CD4-positive, alpha-beta T cell (primary cell): ENCODE measurements around the gene DOCK2. TPM values are rescaled to one million over a fixed set of nuclear protein-coding genes. Genes with fewer than 3 reads are reported as not detected.

Experiments used
- ATAC-seq: fragments of 200-7000 bp; cut with Tn5 transposase; one replicate; pipeline ENCODE4 v1.10.0; 2022; ENCODE audit warnings: mild to moderate bottlenecking; ENCODE audit not compliant: poor library complexity
- CTCF ChIA-PET: fragments of 350-600 bp; sonication (Branson Sonifier 250); formaldehyde crosslinking; loops from one replicate; lab custom pipeline; 2021; ENCODE audit warnings: antibody characterized with exemption, inconsistent platforms; lab: Charles Lee
- POLR2A ChIA-PET: fragments of 350-600 bp; sonication (Branson Sonifier 250); formaldehyde crosslinking; loops from one replicate; lab custom pipeline; 2021; ENCODE audit warnings: antibody characterized with exemption, inconsistent platforms; lab: Charles Lee
- DNase-seq, 14 experiments: peaks; one replicate each; pipeline ENCODE4 v3.0.0-alpha.2; 2013 to 2020; ENCODE audit warnings: mixed read lengths in 2 of 14
- H3K27ac ChIP-seq, 2 donors: one replicate each; pipeline versions ENCODE4 v1.5.1 to v1.7.0; 2013; ENCODE audit warnings: low read length in 2 of 2, low read depth in 1 of 2, mild to moderate bottlenecking in 1 of 2
- H3K27me3 ChIP-seq, 2 experiments: 1 replicate in 1 of 2; 2 replicates in 1 of 2; pipeline versions ENCODE4 v1.6.1 to v1.7.0; 2013; ENCODE audit warnings: low read length in 2 of 2, control low read depth in 1 of 2, mild to moderate bottlenecking in 1 of 2, moderate library complexity in 1 of 2; ENCODE audit not compliant: insufficient read depth in 2 of 2, control insufficient read depth in 1 of 2
- H3K36me3 ChIP-seq: one replicate; pipeline ENCODE4 v1.6.1; 2013; ENCODE audit warnings: low read length, control low read depth; ENCODE audit not compliant: insufficient read depth
- H3K4me1 ChIP-seq: one replicate; pipeline ENCODE4 v1.6.1; 2013; ENCODE audit warnings: low read length, control low read depth; ENCODE audit not compliant: insufficient read depth
- H3K4me3 ChIP-seq: one replicate; pipeline ENCODE4 v1.5.1; 2013; ENCODE audit warnings: mild to moderate bottlenecking, low read length, moderate library complexity
- H3K9me3 ChIP-seq, 2 experiments: 1 replicate in 1 of 2; 2 replicates in 1 of 2; pipeline versions ENCODE4 v1.6.1 to v1.7.0; 2013; ENCODE audit warnings: low read length in 2 of 2, mild to moderate bottlenecking in 2 of 2, control low read depth in 1 of 2, moderate library complexity in 1 of 2; ENCODE audit not compliant: control insufficient read depth in 1 of 2, insufficient read depth in 1 of 2
- H3K27ac Mint-ChIP-seq: one replicate; pipeline ENCODE4 v1.8.0; 2020; ENCODE audit warnings: mixed read lengths
- H3K27me3 Mint-ChIP-seq: one replicate; pipeline ENCODE4 v1.8.0; 2021; ENCODE audit warnings: mixed read lengths
- H3K36me3 Mint-ChIP-seq: one replicate; pipeline ENCODE4 v1.8.0; 2021; ENCODE audit warnings: low read depth, mixed read lengths
- H3K4me1 Mint-ChIP-seq: one replicate; pipeline ENCODE4 v1.8.0; 2021; ENCODE audit warnings: low read depth, mixed read lengths
- H3K4me3 Mint-ChIP-seq: one replicate; pipeline ENCODE4 v1.8.0; 2020; ENCODE audit warnings: mild to moderate bottlenecking, mixed read lengths
- H3K9me3 Mint-ChIP-seq: one replicate; pipeline ENCODE4 v1.8.0; 2020; ENCODE audit warnings: mixed read lengths
- CTCF ChIP-seq: fragments of 200-600 bp; IDR thresholded peaks from one replicate; pipeline ENCODE4 v1.8.0; 2022; ENCODE audit warnings: antibody characterized with exemption, mild to moderate bottlenecking
- intact Hi-C, 2 experiments: fragments of 100-400 bp; cut with DNase I in 1 of 2; cut with micrococcal nuclease in 1 of 2; formaldehyde crosslinking; loops; one replicate each; pipeline versions ENCODE4 v1.15.1 to v1.9.0; 2023 to 2025; cut with DNase I, micrococcal nuclease
- total RNA-seq, 174 experiments: library from RNA in 2 of 174; stranded (reverse) in 2 of 174; gene quantifications; one replicate each; pipeline ENCODE4 v1.2.3 and lab custom pipeline; 2021 to 2026

Gene DOCK2
- total RNA-seq, 2 experiments from 2014 or later, result 220 to 229 TPM

- CTCF ChIA-PET, result no interaction called here
- no peak for ATAC-seq
- Histone ChIP-seq H3K36me3 (peaks cover 61% of the 10 kb centered on the region), H3K27ac (no peak overlapping the region), H3K9me3 (no peaks in the 10 kb centered on the region), H3K27me3 (no peaks in the 10 kb centered on the region), H3K4me1 (peaks cover 9% of the 10 kb centered on the region), H3K4me3 (no peak overlapping the region)
- TF ChIP-seq CTCF, result no peak
- no peaks in the 10 kb centered on the region for H3K27me3 Mint-ChIP-seq
- intact Hi-C loops, result no loop called here
- peaks cover 37% of the 10 kb centered on the region for H3K4me1 Mint-ChIP-seq
- H3K4me3 Mint-ChIP-seq, result no peak overlapping the region
- no peaks in the 10 kb centered on the region for H3K9me3 Mint-ChIP-seq
- DNase-seq, result no peak
- H3K36me3 Mint-ChIP-seq, result peaks cover 98% of the 10 kb centered on the region
- POLR2A ChIA-PET, result no interaction called here
- peak overlapping the region; percentile 33 for H3K27ac Mint-ChIP-seq
Observed at GRCh38 chr5:169801781-169802180, 164.7 kb downstream of the DOCK2 start.

GRCh38 chr5:169803077-169803981 is 166.3 kb downstream of the DOCK2 start:
- peak in 2 of 14 experiments; percentile 11 to 21 for DNase-seq
- CTCF ChIA-PET, result no interaction called here
- ATAC-seq, result no peak
- POLR2A ChIA-PET, result no interaction called here
- Histone ChIP-seq H3K4me1 (peaks cover 9% of the 10 kb centered on the region), H3K36me3 (peaks cover 56% of the 10 kb centered on the region), H3K9me3 (no peaks in the 10 kb centered on the region), H3K27me3 (no peaks in the 10 kb centered on the region), H3K4me3 (no peak overlapping the region), H3K27ac (no peak overlapping the region)
- Mint-ChIP-seq H3K9me3 (no peaks in the 10 kb centered on the region), H3K4me3 (no peak overlapping the region), H3K36me3 (peaks cover 97% of the 10 kb centered on the region), H3K27me3 (no peaks in the 10 kb centered on the region), H3K4me1 (peaks cover 37% of the 10 kb centered on the region), H3K27ac (no peak overlapping the region)
- intact Hi-C loops, result no loop called here
- TF ChIP-seq CTCF, result no peak

- H3K27me3 Mint-ChIP-seq, result no peaks in the 10 kb centered on the region
- CTCF ChIA-PET, result no interaction called here
- H3K9me3 Mint-ChIP-seq, result no peaks in the 10 kb centered on the region
- H3K27ac Mint-ChIP-seq, result peak overlapping the region; percentile 30
- no peak overlapping the region for H3K27ac ChIP-seq
- intact Hi-C loops, result no loop called here
- no peak for TF ChIP-seq CTCF
- no peaks in the 10 kb centered on the region for H3K9me3 ChIP-seq
- H3K27me3 ChIP-seq, result no peaks in the 10 kb centered on the region
- H3K4me1 ChIP-seq, result peaks cover 9% of the 10 kb centered on the region
- H3K4me3 ChIP-seq, result no peak overlapping the region
- no peak for ATAC-seq
- POLR2A ChIA-PET, result no interaction called here
- no peak overlapping the region for H3K4me3 Mint-ChIP-seq
- no peak for DNase-seq
- H3K36me3 ChIP-seq, result peaks cover 60% of the 10 kb centered on the region
- peaks cover 96% of the 10 kb centered on the region for H3K36me3 Mint-ChIP-seq
- peaks cover 42% of the 10 kb centered on the region for H3K4me1 Mint-ChIP-seq
Observed at GRCh38 chr5:169804861-169805260, 167.8 kb downstream of the DOCK2 start.
